ENCODE measurements around the gene MGLL.

DNA sequence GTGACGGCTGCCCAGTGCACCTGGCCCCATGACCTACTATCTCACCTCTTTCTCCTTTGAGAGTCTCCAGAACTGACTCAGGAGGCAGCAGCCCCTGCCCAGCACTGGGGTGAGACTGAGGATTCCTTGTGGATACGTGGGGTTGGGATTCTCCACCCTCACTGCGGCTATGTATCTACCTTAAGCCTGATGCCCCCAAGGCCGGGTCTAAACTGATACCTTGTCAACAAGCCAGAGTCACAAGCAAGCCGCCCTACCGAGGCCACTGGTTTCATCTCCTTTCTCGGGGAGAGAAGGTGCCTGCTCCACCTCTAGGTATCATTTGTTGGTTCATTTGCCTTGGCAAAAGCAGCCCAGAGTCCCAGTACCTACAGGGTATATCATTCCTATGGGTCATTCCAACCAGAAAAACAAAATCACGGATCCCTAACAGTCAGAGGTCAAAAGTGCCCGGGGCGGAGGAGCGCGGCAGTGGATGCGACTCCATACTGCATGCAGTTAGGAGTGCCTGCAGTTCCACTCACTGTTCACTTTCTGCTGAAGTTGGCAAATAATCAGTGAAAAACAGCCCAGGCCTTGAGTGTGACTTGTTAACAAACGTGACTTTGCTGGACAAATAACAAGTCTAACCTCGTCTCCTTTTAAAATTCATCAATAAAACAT lies 102.0 kb downstream of the MGLL start:
- TF ChIP-seq, protein P1, sequence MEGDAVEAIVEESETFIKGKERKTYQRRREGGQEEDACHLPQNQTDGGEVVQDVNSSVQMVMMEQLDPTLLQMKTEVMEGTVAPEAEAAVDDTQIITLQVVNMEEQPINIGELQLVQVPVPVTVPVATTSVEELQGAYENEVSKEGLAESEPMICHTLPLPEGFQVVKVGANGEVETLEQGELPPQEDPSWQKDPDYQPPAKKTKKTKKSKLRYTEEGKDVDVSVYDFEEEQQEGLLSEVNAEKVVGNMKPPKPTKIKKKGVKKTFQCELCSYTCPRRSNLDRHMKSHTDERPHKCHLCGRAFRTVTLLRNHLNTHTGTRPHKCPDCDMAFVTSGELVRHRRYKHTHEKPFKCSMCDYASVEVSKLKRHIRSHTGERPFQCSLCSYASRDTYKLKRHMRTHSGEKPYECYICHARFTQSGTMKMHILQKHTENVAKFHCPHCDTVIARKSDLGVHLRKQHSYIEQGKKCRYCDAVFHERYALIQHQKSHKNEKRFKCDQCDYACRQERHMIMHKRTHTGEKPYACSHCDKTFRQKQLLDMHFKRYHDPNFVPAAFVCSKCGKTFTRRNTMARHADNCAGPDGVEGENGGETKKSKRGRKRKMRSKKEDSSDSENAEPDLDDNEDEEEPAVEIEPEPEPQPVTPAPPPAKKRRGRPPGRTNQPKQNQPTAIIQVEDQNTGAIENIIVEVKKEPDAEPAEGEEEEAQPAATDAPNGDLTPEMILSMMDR (IDR thresholded peaks at IDR 0.05), result no peak
- no peak for TF ChIP-seq EP300 (IDR thresholded peaks at IDR 0.05)
- TF ChIP-seq POLR2AphosphoS5 (IDR thresholded peaks at IDR 0.05), result no peak
